ENCODE measurements around the gene APRT. TPM values are rescaled to one million over a fixed set of nuclear protein-coding genes. Genes with fewer than 3 reads are reported as not detected.

APRT gene
- total and polyA plus RNA-seq, 9 of the 15 experiments (the other 6 are each of a cell fraction or from before 2014, with no cell fraction given) = 41.7 to 409 (median 146) TPM

GRCh38 chr16:88803264-88803987 lies 8.3 kb downstream of the APRT start, which contains the start of gene CDT1 (continued):
- TF ChIP-seq ZBTB40 (IDR thresholded peaks at IDR 0.05) (peak; percentile 30; the same call in 1 of the 2 replicates), ZBTB40 (CRISPR knock-in tag; IDR thresholded peaks at IDR 0.05) (no peak), HMGN3 (IDR thresholded peaks at IDR 0.05; ENCODE audit: borderline replicate concordance, extremely low read depth, insufficient read length, low read depth, low read length) (peak; percentile 75), VEZF1 (CRISPR knock-in tag; IDR thresholded peaks at IDR 0.05) (peak; percentile 89), RBFOX2 (IDR thresholded peaks at IDR 0.05; ENCODE audit: low read depth, low read length) (peak; percentile 63), NKRF (IDR thresholded peaks at IDR 0.05; ENCODE audit: borderline replicate concordance) (no peak), GMEB1 (CRISPR knock-in tag; IDR thresholded peaks at IDR 0.05) (peak; percentile 73), GABPA (tag; conservative IDR thresholded peaks at IDR 0.05; ENCODE audit: low read depth) (no peak), ATF1 (CRISPR knock-in tag; IDR thresholded peaks at IDR 0.05) (no peak), ATF1 (tag; IDR thresholded peaks at IDR 0.05) (peak; percentile 6; the same call in 1 of the 2 replicates), POLR2AphosphoS5 (IDR thresholded peaks at IDR 0.05; ENCODE audit: control insufficient read depth, insufficient read depth, low read depth, low read length) (peak; percentile 49)
